ENCODE measurements around the gene NOSIP. TPM values are rescaled to one million over a fixed set of nuclear protein-coding genes. Genes with fewer than 3 reads are reported as not detected.

The NOSIP gene
- total RNA-seq, 1 donor from 2014 or later, result 83.8 TPM

DNA sequence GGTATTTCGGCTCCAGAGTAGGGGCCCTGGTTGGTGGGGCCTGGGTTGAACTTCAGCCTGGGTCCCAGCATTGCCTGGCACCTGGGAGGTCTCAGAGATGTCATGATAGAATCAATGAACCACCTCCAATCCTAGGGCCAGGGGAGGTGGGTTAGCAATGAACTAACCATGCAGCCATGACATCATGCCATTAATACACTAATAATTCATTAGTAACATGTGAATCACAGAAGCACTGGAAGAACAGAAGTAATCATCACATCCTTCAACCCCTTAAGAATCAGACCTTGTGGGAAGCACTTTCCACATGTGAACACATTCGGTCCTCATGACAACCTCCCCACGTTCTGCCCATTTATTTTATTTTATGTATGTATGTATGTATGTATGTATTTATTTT is 6.9 kb downstream of the NOSIP start:
- peaks cover 3% of the 10 kb centered on the region for H3K36me3 Mint-ChIP-seq (ENCODE audit: low read depth, unreplicated experiment)
- Histone ChIP-seq H3K9ac (ENCODE audit: low read length) (peak overlapping the region; percentile 11), H3K4me2 (ENCODE audit: low read length) (no peak overlapping the region), H3K27ac (ENCODE audit: low read depth, low read length) (no peak overlapping the region), H4K20me1 (ENCODE audit: insufficient read depth, low read length) (peaks cover 46% of the 10 kb centered on the region), H3K4me1 (ENCODE audit: insufficient read depth, low read length) (no peaks in the 10 kb centered on the region), H3K4me3 (ENCODE audit: insufficient read depth, low read depth, low read length) (no peak overlapping the region), H2AFZ (ENCODE audit: low read depth, low read length) (no peak overlapping the region), H3K36me3 (ENCODE audit: insufficient read depth, low read length) (peaks cover 9% of the 10 kb centered on the region), H3K27me3 (ENCODE audit: insufficient read depth, low read length) (no peaks in the 10 kb centered on the region), H3K9me3 (ENCODE audit: insufficient read depth, low read depth, low read length) (no peaks in the 10 kb centered on the region), H3K79me2 (ENCODE audit: insufficient read depth, low read length) (peaks cover 76% of the 10 kb centered on the region)
- H3K27ac Mint-ChIP-seq (ENCODE audit: unreplicated experiment), result no peak overlapping the region
- DNase-seq (ENCODE audit: low read depth) (no peak), FAIRE-seq (no peak)
- H3K4me3 Mint-ChIP-seq (ENCODE audit: unreplicated experiment), result no peak overlapping the region
- no peak for TF ChIP-seq EZH2 (IDR thresholded peaks at IDR 0.05; ENCODE audit: insufficient read depth, low read length)
- no peak for TF ChIP-seq CTCF (IDR thresholded peaks at IDR 0.05; ENCODE audit: insufficient read depth, low read depth, low read length)
- H3K4me1 Mint-ChIP-seq (ENCODE audit: low read depth, unreplicated experiment), result peaks cover 4% of the 10 kb centered on the region
- no peaks in the 10 kb centered on the region for H3K27me3 Mint-ChIP-seq (ENCODE audit: low read depth, unreplicated experiment)
- no peaks in the 10 kb centered on the region for H3K9me3 Mint-ChIP-seq (ENCODE audit: unreplicated experiment)

DNA sequence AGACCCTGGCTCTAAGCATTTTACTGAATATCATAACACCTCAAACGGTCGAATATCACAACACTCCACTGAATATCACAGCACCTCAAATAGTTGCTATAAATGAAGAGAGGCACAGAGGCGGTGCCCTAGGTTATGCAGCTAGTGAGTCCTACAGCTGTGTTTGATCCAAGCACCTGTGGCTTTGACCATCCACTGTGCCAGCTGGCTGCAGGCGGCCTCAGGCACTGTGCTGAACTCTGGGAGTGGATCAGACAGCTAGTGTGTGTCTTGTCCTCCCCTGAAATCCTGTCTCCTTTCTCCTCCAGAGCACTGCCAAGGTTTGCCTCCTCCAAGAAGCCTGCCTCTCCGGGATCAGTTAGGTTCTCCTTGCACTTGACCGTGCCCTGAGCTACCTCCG is 7.3 kb downstream of the NOSIP start:
- TF ChIP-seq EZH2 (IDR thresholded peaks at IDR 0.05; ENCODE audit: insufficient read depth, low read length), result no peak
- no peak for TF ChIP-seq CTCF (IDR thresholded peaks at IDR 0.05; ENCODE audit: insufficient read depth, low read depth, low read length)
- H3K4me2 ChIP-seq (ENCODE audit: low read length), result no peak overlapping the region
- peaks cover 3% of the 10 kb centered on the region for H3K36me3 Mint-ChIP-seq (ENCODE audit: low read depth, unreplicated experiment)
- FAIRE-seq, result no peak
- H2AFZ ChIP-seq (ENCODE audit: low read depth, low read length), result no peak overlapping the region
- no peaks in the 10 kb centered on the region for H3K9me3 ChIP-seq (ENCODE audit: insufficient read depth, low read depth, low read length)
- no peaks in the 10 kb centered on the region for H3K27me3 Mint-ChIP-seq (ENCODE audit: low read depth, unreplicated experiment)
- peaks cover 50% of the 10 kb centered on the region for H4K20me1 ChIP-seq (ENCODE audit: insufficient read depth, low read length)
- no peak overlapping the region for H3K27ac ChIP-seq (ENCODE audit: low read depth, low read length)
- peaks cover 76% of the 10 kb centered on the region for H3K79me2 ChIP-seq (ENCODE audit: insufficient read depth, low read length)
- H3K9ac ChIP-seq (ENCODE audit: low read length), result peak overlapping the region; percentile 11
- no peaks in the 10 kb centered on the region for H3K4me1 ChIP-seq (ENCODE audit: insufficient read depth, low read length)
- H3K4me3 ChIP-seq (ENCODE audit: insufficient read depth, low read depth, low read length), result no peak overlapping the region
- H3K27ac Mint-ChIP-seq (ENCODE audit: unreplicated experiment), result no peak overlapping the region
- H3K27me3 ChIP-seq (ENCODE audit: insufficient read depth, low read length), result no peaks in the 10 kb centered on the region
- H3K36me3 ChIP-seq (ENCODE audit: insufficient read depth, low read length), result peaks cover 13% of the 10 kb centered on the region
- no peak for DNase-seq (ENCODE audit: low read depth)
- no peak overlapping the region for H3K4me3 Mint-ChIP-seq (ENCODE audit: unreplicated experiment)
- peaks cover 4% of the 10 kb centered on the region for H3K4me1 Mint-ChIP-seq (ENCODE audit: low read depth, unreplicated experiment)
- H3K9me3 Mint-ChIP-seq (ENCODE audit: unreplicated experiment), result no peaks in the 10 kb centered on the region

GRCh38 chr19:49570997-49571676 is 9.2 kb downstream of the NOSIP start:
- peaks cover 52% of the 10 kb centered on the region for H4K20me1 ChIP-seq (ENCODE audit: insufficient read depth, low read length)
- no peaks in the 10 kb centered on the region for H3K9me3 Mint-ChIP-seq (ENCODE audit: unreplicated experiment)
- H2AFZ ChIP-seq (ENCODE audit: low read depth, low read length), result no peak overlapping the region
- peak overlapping the region; percentile 31 for H3K9ac ChIP-seq (ENCODE audit: low read length)
- peaks cover 71% of the 10 kb centered on the region for H3K79me2 ChIP-seq (ENCODE audit: insufficient read depth, low read length)
- no peaks in the 10 kb centered on the region for H3K27me3 Mint-ChIP-seq (ENCODE audit: low read depth, unreplicated experiment)
- H3K4me3 Mint-ChIP-seq (ENCODE audit: unreplicated experiment), result no peak overlapping the region
- H3K4me3 ChIP-seq (ENCODE audit: insufficient read depth, low read depth, low read length), result no peak overlapping the region
- no peaks in the 10 kb centered on the region for H3K4me1 ChIP-seq (ENCODE audit: insufficient read depth, low read length)
- H3K4me2 ChIP-seq (ENCODE audit: low read length), result no peak overlapping the region
- H3K27ac Mint-ChIP-seq (ENCODE audit: unreplicated experiment), result no peak overlapping the region
- H3K4me1 Mint-ChIP-seq (ENCODE audit: low read depth, unreplicated experiment), result peaks cover 4% of the 10 kb centered on the region
- FAIRE-seq (no peak), DNase-seq (ENCODE audit: low read depth) (no peak)
- no peak overlapping the region for H3K27ac ChIP-seq (ENCODE audit: low read depth, low read length)
- peaks cover 13% of the 10 kb centered on the region for H3K36me3 ChIP-seq (ENCODE audit: insufficient read depth, low read length)
- no peaks in the 10 kb centered on the region for H3K9me3 ChIP-seq (ENCODE audit: insufficient read depth, low read depth, low read length)
- no peaks in the 10 kb centered on the region for H3K27me3 ChIP-seq (ENCODE audit: insufficient read depth, low read length)
- H3K36me3 Mint-ChIP-seq (ENCODE audit: low read depth, unreplicated experiment), result peaks cover 3% of the 10 kb centered on the region
- no peak for TF ChIP-seq EZH2 (IDR thresholded peaks at IDR 0.05; ENCODE audit: insufficient read depth, low read length)
- no peak for TF ChIP-seq CTCF (IDR thresholded peaks at IDR 0.05; ENCODE audit: insufficient read depth, low read depth, low read length)

Data from astrocyte (in vitro differentiated cells and primary cell).